Gastroesophageal sphincter (tissue), 4 donors: Measurements from ENCODE around the gene HAUS5. TPM values are rescaled to one million over a fixed set of nuclear protein-coding genes. Genes with fewer than 3 reads are reported as not detected.

ENCODE experiments used
- ATAC-seq: fragments of 150-250 bp; one replicate; pipeline ENCODE4 v1.9.1; 2016; ENCODE audit warnings: mild to moderate bottlenecking, moderate library complexity
- H3K27ac ChIP-seq, 4 donors: fragments of 200-600 bp; sonication (generic) in 3 of 4; 1 replicate in 3 of 4; 2 replicates in 1 of 4; pipeline ENCODE4 v1.5.1; 2016 to 2019
- H3K27me3 ChIP-seq: fragments of 200-600 bp; sonication (generic); one replicate; pipeline ENCODE4 v1.5.1; 2019
- H3K36me3 ChIP-seq, 2 donors: fragments of 200-600 bp; sonication (generic); one replicate each; pipeline ENCODE4 v1.5.1; 2019; ENCODE audit warnings: control low read depth in 1 of 2
- H3K4me1 ChIP-seq, 3 donors: fragments of 200-600 bp; sonication (generic); 1 replicate in 2 of 3; 2 replicates in 1 of 3; pipeline ENCODE4 v1.5.1; 2016 to 2019; ENCODE audit warnings: control low read depth in 2 of 3
- H3K4me3 ChIP-seq, 2 donors: fragments of 200-600 bp; sonication (generic); one replicate each; pipeline ENCODE4 v1.5.1; 2019; ENCODE audit warnings: mild to moderate bottlenecking in 1 of 2, moderate library complexity in 1 of 2
- H3K9me3 ChIP-seq, 3 donors: fragments of 200-600 bp; sonication (generic); one replicate each; pipeline ENCODE4 v1.5.1; 2017 to 2019; ENCODE audit warnings: control low read depth in 2 of 3
- EP300 ChIP-seq: sonication (generic); formaldehyde crosslinking; IDR thresholded peaks from one replicate; pipeline ENCODE4 v1.6.1; 2017; ENCODE audit warnings: antibody characterized with exemption, mild to moderate bottlenecking
- POLR2A ChIP-seq, 2 donors: fragments of 450-650 bp; IDR thresholded peaks; one replicate each; pipeline ENCODE4 v1.6.1; 2017; ENCODE audit warnings: antibody characterized with exemption in 2 of 2, mild to moderate bottlenecking in 2 of 2, moderate library complexity in 1 of 2
- POLR2AphosphoS5 ChIP-seq: sonication (generic); formaldehyde crosslinking; IDR thresholded peaks from one replicate; pipeline ENCODE4 v1.6.1; 2017; ENCODE audit warnings: antibody characterized with exemption
- WGBS, 2 donors: methylation state at CpG; one replicate each; pipeline ENCODE4 v1.1.5; 2018; ENCODE audit warnings: low coverage in 1 of 2; 5-methylcytosine and 5-hydroxymethylcytosine counted together
- total RNA-seq, 4 donors: library from RNA; depleted of rRNA; stranded (reverse); fragments of >200 nt; gene quantifications; one replicate each; pipeline ENCODE4 v1.1.0, GENCODE V29; 2016
- TF ChIP-seq, protein P1 (sequence below), 4 experiments: fragments of 200-600 bp in 2 of 4; fragments of 450-650 bp in 2 of 4; sonication (generic) in 1 of 4; IDR thresholded peaks; one replicate each; pipeline ENCODE4 v1.5.1; 2017 to 2019; ENCODE audit warnings: antibody characterized with exemption in 4 of 4, mild to moderate bottlenecking in 2 of 4, moderate library complexity in 2 of 4

The HAUS5 gene
- total RNA-seq, 4 donors from 2014 or later: 3.9 to 8.7 (median 6.2) TPM

DNA sequence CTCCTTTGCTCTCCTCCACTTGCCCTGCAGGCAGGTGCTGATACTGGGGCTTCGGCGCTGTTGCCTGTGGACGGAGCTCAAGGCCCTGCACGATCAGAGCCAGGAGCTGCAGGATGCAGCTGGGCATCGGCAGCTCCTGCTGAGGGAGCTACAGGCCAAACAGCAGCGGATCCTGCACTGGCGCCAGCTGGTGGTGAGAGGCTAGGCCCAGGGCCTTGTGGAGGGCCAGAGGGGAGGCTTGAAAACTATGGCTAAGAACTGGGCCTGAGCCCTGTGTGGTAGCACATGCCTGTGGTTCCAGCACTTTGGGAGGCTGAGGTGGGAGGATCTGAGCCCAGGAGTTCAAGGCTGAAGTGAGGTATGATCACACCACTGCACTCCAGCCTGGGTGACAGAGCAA, 6.3 kb downstream of the HAUS5 start:
- TF ChIP-seq POLR2AphosphoS5 (no peak), EP300 (no peak), POLR2A (IDR thresholded peaks at IDR 0.05) (no peak)
- TF ChIP-seq, protein P1, sequence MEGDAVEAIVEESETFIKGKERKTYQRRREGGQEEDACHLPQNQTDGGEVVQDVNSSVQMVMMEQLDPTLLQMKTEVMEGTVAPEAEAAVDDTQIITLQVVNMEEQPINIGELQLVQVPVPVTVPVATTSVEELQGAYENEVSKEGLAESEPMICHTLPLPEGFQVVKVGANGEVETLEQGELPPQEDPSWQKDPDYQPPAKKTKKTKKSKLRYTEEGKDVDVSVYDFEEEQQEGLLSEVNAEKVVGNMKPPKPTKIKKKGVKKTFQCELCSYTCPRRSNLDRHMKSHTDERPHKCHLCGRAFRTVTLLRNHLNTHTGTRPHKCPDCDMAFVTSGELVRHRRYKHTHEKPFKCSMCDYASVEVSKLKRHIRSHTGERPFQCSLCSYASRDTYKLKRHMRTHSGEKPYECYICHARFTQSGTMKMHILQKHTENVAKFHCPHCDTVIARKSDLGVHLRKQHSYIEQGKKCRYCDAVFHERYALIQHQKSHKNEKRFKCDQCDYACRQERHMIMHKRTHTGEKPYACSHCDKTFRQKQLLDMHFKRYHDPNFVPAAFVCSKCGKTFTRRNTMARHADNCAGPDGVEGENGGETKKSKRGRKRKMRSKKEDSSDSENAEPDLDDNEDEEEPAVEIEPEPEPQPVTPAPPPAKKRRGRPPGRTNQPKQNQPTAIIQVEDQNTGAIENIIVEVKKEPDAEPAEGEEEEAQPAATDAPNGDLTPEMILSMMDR (IDR thresholded peaks at IDR 0.05): no peak
- H3K27ac ChIP-seq: no peak overlapping the region
- H3K9me3 ChIP-seq: no peaks in the 10 kb centered on the region
- no peak overlapping the region for H3K4me3 ChIP-seq
- no peaks in the 10 kb centered on the region for H3K27me3 ChIP-seq
- no peak for ATAC-seq
- H3K4me1 ChIP-seq: no peaks in the 10 kb centered on the region
- H3K36me3 ChIP-seq: peaks cover 0 to 70% of the 10 kb centered on the region in 2 donors
- WGBS, 2 donors: no CpG with 5 or more reads among the region's 7 CpGs

- Histone ChIP-seq H3K27me3 (no peaks in the 10 kb centered on the region), H3K4me3 (no peak overlapping the region), H3K27ac (no peak overlapping the region), H3K4me1 (no peaks in the 10 kb centered on the region), H3K9me3 (no peaks in the 10 kb centered on the region), H3K36me3 (peaks cover 0 to 68% of the 10 kb centered on the region in 2 donors)
- TF ChIP-seq EP300: no peak
- TF ChIP-seq, protein P1 (IDR thresholded peaks at IDR 0.05): no peak
- no peak for TF ChIP-seq POLR2A (IDR thresholded peaks at IDR 0.05)
- TF ChIP-seq POLR2AphosphoS5: no peak
- no peak for ATAC-seq
- WGBS, 2 donors: 85% methylated on average over 5 of the region's 12 CpGs; no CpG with 5 or more reads in 1 of the 2 donors
These were observed 6.9 kb downstream of the HAUS5 start for GRCh38 chr19:35619290-35619923.

DNA sequence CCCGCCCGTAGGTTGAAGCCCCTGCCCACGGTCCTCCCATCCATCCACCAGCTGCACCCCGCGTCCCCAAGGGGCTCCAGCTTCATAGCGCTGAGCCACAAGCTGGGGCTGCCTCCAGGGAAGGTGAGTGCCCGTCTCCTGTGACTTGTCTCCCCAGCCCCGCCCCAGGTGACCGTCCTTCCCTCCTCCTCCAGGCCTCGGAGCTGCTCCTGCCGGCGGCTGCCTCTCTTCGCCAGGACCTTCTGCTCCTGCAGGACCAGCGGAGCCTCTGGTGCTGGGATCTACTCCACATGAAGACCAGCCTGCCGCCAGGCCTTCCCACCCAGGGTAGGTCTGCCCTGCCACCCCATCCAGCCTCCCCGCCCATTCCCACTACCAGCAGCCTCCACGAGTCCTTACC, 7.5 kb downstream of the HAUS5 start:
- H3K36me3 ChIP-seq: peaks cover 0 to 62% of the 10 kb centered on the region in 2 donors
- TF ChIP-seq, protein P1 (IDR thresholded peaks at IDR 0.05): no peak
- no peak for TF ChIP-seq POLR2A (IDR thresholded peaks at IDR 0.05)
- no peak for TF ChIP-seq EP300
- no peak for TF ChIP-seq POLR2AphosphoS5
- WGBS, 2 donors: 80 to 87% methylated on average over 1 to 14 of the region's 17 CpGs

DNA sequence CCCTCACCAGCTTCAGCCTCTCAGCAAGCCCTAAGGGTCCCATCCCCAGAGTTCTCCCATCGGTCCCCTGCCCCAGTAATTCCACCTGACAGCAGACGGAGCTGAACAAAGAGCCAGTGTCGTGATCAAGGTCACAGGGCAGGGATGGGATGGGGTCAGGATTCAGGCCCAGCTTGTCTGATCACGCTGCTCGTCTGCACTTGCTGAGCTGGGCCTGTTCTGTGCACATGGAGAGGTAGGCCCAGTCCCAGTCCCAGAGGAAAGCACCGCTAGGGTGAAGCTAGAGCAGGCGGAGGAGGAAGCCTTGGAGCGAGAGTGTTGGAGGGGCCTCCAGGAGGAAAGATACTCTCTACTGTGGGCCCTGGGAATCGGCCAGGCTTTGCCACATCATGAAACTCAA, 9.2 kb downstream of the HAUS5 start:
- peaks cover 0 to 45% of the 10 kb centered on the region in 2 donors for H3K36me3 ChIP-seq
- WGBS, 2 donors: 100% methylated on average over 2 of the region's 9 CpGs
- TF ChIP-seq EP300: no peak

More for the DNA sequence above, 7.5 kb downstream of the HAUS5 start:
- Histone ChIP-seq H3K27me3 (no peaks in the 10 kb centered on the region), H3K4me1 (no peaks in the 10 kb centered on the region), H3K27ac (no peak overlapping the region), H3K4me3 (no peak overlapping the region), H3K9me3 (no peaks in the 10 kb centered on the region)
- no peak for ATAC-seq

GRCh38 chr19:35622750-35623149, 10.2 kb downstream of the HAUS5 start:
- ATAC-seq: no peak

More for the DNA sequence above, 9.2 kb downstream of the HAUS5 start:
- no peaks in the 10 kb centered on the region for H3K27me3 ChIP-seq
- ATAC-seq: no peak
- no peaks in the 10 kb centered on the region for H3K9me3 ChIP-seq
- no peak overlapping the region for H3K4me3 ChIP-seq
- H3K4me1 ChIP-seq: no peaks in the 10 kb centered on the region
- no peak overlapping the region for H3K27ac ChIP-seq

More at GRCh38 chr19:35622750-35623149, 10.2 kb downstream of the HAUS5 start:
- TF ChIP-seq, protein P1 (IDR thresholded peaks at IDR 0.05): no peak
- TF ChIP-seq POLR2A (IDR thresholded peaks at IDR 0.05) (no peak), POLR2AphosphoS5 (no peak), EP300 (no peak)
- H3K4me3 ChIP-seq: no peak overlapping the region
- no peaks in the 10 kb centered on the region for H3K27me3 ChIP-seq
- H3K9me3 ChIP-seq: no peaks in the 10 kb centered on the region
- WGBS, 2 donors: 80 to 87% methylated on average over 2 to 3 of the region's 13 CpGs
- peaks cover 0 to 35% of the 10 kb centered on the region in 2 donors for H3K36me3 ChIP-seq
- H3K27ac ChIP-seq: no peak overlapping the region
- peaks cover 0 to 2% (median 0%) of the 10 kb centered on the region in 3 donors for H3K4me1 ChIP-seq
